GM12873 (cell line): ENCODE measurements around the gene CD44.

ENCODE experiments used
- CTCF ChIP-seq: IDR thresholded peaks from 2 replicates; pipeline ENCODE4 v1.5.1; 2012; ENCODE audit warnings: low read depth, mild to moderate bottlenecking, moderate library complexity, low read length, control low read depth; ENCODE audit not compliant: insufficient read depth; ENCODE audit errors: missing control alignments

Gene CD44

GRCh38 chr11:35107861-35108260 is 31.1 kb upstream of the CD44 start:
- TF ChIP-seq CTCF = no peak

- no peak for TF ChIP-seq CTCF
These were observed 29.9 kb upstream of the CD44 start for GRCh38 chr11:35109041-35109440.

GRCh38 chr11:35109827-35110226 is 29.1 kb upstream of the CD44 start:
- TF ChIP-seq CTCF = no peak

GRCh38 chr11:35111161-35112055 is 27.6 kb upstream of the CD44 start:
- no peak for TF ChIP-seq CTCF

GRCh38 chr11:35112056-35112845 is 26.7 kb upstream of the CD44 start:
- TF ChIP-seq CTCF = no peak

GRCh38 chr11:35112846-35113105 is 26.2 kb upstream of the CD44 start:
- TF ChIP-seq CTCF = no peak

- TF ChIP-seq CTCF = no peak
These were observed 23.9 kb upstream of the CD44 start for GRCh38 chr11:35114906-35115687.
